GM19238 (cell line): ENCODE data around the gene PIWIL4.
A peak's percentile ranks its signal among the peaks of the same experiment; 100 is the strongest.

Experiments
- DNase-seq: peaks from one replicate; pipeline ENCODE4 v3.0.0; 2011; ENCODE audit warnings: low spot score; ENCODE audit not compliant: insufficient read length

Gene PIWIL4

GRCh38 chr11:94567181-94567670, at the start of gene PIWIL4:
Gene PIWIL4 (plus strand): TSS chr11:94567368. CDS start chr11:94567519, 151 bp downstream.
- DNase-seq, result no peak

- DNase-seq, result no peak
Measured at GRCh38 chr11:94518300-94518699, 48.9 kb upstream of the PIWIL4 start.

- no peak for DNase-seq
Measured at GRCh38 chr11:94519478-94520084, 47.6 kb upstream of the PIWIL4 start.

DNA sequence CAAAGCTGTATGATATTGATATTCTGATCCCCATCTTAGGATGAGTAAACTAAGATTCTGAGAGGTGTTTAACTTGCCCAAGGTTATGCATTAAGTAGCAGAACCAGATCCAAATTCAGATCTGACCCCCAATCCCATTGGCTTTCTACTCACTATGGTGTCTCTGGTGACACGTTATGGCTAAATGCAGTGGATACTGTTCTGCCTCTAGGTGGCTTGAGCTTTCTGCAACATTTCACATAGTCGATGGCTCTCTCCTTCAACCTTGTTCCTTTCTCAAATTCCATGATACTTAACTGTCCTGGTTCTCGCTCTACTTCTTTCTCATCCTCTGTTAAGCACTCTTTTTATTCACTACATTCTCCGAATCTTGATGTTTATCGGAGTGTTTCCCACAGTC, 45.5 kb upstream of the PIWIL4 start:
- DNase-seq, result no peak

GRCh38 chr11:94524341-94524740, 42.8 kb upstream of the PIWIL4 start:
- DNase-seq, result no peak

- no peak for DNase-seq
Measured at GRCh38 chr11:94525546-94526324, 41.4 kb upstream of the PIWIL4 start.

- no peak for DNase-seq
Measured at GRCh38 chr11:94526645-94527438, 40.3 kb upstream of the PIWIL4 start.

DNA sequence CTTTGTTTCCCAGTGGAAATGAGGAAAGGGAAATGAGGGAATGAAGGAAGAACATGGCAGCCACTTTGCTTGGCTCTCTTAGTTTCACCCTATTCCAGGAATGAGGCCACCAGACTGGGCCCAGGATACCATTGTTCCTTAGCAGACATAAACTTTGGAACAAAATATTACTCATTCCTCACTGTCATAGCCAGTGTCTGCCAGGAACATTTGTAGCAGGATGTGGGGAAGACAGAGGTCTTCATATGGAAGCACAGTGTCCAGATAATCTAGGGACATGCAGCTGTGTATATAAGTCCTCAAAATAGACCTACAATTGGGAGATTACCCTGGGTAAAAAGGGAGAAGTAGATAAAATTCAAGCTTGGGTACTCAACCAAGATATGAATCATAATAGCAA, 38.6 kb upstream of the PIWIL4 start:
- DNase-seq, result no peak

DNA sequence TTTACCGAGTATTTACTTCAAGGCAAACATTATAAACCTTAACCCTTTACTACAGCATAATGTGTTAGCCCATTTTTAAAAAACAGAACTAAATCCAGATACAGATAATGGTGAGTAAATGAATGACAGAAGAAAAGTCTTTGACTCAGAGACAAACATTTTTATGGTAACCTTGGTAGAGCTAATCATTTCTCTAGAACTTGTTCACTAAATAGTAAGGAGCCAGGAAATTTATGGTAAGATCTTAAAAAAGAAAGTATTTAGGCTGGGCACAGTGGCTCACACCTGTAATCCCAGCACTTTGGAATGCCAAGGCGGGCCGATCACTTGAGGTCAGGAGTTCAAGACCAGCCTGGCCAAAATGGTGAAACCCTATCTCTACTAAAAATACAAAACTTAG, 35.0 kb upstream of the PIWIL4 start:
- no peak for DNase-seq

DNA sequence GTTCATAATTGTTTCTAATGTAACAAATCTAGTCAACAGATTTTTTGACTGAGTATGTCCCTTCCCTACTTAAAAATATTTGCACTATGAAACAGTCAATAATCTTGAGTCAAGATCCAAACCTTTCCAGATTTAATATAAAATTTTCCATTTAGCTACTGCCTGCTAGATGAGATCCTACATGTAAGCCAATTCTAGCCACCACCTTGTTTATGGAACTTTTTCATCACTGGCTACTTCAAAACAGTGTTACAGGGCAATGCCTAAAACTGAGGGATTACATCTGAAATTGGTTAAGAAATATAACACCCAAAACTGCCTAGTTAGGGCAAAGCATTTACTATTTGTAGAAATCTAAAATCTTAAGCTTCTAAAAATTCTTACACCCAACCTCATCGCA, 34.0 kb upstream of the PIWIL4 start:
- no peak for DNase-seq

- no peak for DNase-seq
Measured at GRCh38 chr11:94533696-94534630, 33.2 kb upstream of the PIWIL4 start.

- DNase-seq, result no peak
Measured at GRCh38 chr11:94536386-94536785, 30.8 kb upstream of the PIWIL4 start.

- no peak for DNase-seq
Measured at GRCh38 chr11:94537031-94537600, 30.1 kb upstream of the PIWIL4 start.

- DNase-seq, result no peak
Measured at GRCh38 chr11:94539420-94539819, 27.7 kb upstream of the PIWIL4 start.

- DNase-seq, result peak; percentile 72
Measured at GRCh38 chr11:94543695-94544645, 23.2 kb upstream of the PIWIL4 start, which contains the start of gene FUT4. Gene FUT4 (plus strand): TSS chr11:94543921. CDS start chr11:94544134, 213 bp downstream.

DNA sequence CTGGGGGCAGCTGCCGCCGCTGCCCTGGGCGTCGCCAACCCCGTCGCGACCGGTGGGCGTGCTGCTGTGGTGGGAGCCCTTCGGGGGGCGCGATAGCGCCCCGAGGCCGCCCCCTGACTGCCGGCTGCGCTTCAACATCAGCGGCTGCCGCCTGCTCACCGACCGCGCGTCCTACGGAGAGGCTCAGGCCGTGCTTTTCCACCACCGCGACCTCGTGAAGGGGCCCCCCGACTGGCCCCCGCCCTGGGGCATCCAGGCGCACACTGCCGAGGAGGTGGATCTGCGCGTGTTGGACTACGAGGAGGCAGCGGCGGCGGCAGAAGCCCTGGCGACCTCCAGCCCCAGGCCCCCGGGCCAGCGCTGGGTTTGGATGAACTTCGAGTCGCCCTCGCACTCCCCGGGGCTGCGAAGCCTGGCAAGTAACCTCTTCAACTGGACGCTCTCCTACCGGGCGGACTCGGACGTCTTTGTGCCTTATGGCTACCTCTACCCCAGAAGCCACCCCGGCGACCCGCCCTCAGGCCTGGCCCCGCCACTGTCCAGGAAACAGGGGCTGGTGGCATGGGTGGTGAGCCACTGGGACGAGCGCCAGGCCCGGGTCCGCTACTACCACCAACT, 22.4 kb upstream of the PIWIL4 start:
- no peak for DNase-seq

GRCh38 chr11:94545264-94546161, 21.7 kb upstream of the PIWIL4 start:
- no peak for DNase-seq

DNA sequence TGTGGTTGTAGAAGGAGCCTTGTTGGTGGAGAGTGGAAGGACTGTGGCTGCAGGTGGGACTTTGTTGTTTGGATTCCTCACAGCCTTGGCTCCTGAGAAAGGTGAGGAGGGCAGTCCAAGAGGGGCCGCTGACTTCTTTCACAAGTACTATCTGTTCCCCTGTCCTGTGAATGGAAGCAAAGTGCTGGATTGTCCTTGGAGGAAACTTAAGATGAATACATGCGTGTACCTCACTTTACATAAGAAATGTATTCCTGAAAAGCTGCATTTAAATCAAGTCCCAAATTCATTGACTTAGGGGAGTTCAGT, 21.1 kb upstream of the PIWIL4 start:
- no peak for DNase-seq
